SK-N-SH (cell line): ENCODE measurements around the gene ADGRL3. TPM values are rescaled to one million over a fixed set of nuclear protein-coding genes. Genes with fewer than 3 reads are reported as not detected.

Experiments
- CTCF ChIA-PET: fragments of 300-600, 350-600 bp; formaldehyde crosslinking; extraction: SDS; loops from one replicate; lab custom pipeline; 2021; lab: Yijun Ruan, JAX
- POLR2A ChIA-PET: fragments of 350-600 bp; sonication (Branson Sonifier 250); formaldehyde crosslinking; extraction: SDS; loops from one replicate; lab custom pipeline; 2020; ENCODE audit warnings: antibody characterized with exemption, inconsistent platforms; lab: Yijun Ruan, JAX
- DNase-seq: peaks from one replicate; pipeline ENCODE4 v3.0.0; 2012
- H2AFZ ChIP-seq: fragments of 200-600 bp; sonication (generic); 2 replicates; pipeline ENCODE4 v1.8.1; 2016; ENCODE audit warnings: antibody characterized with exemption, mild to moderate bottlenecking, low read depth
- H3F3A ChIP-seq: fragments of 200-600 bp; sonication (generic); replicated peaks from 2 replicates; pipeline ENCODE3; 2016; ENCODE audit warnings: antibody characterized with exemption, mild to moderate bottlenecking; ENCODE audit not compliant: insufficient read depth
- H3K27ac ChIP-seq, 2 experiments: fragments of 200-500 bp in 1 of 2; fragments of 200-600 bp in 1 of 2; sonication (Bioruptor generic) in 1 of 2; sonication (generic), shearing (Covaris generic) in 1 of 2; 2 replicates each; pipeline versions ENCODE4 v1.5.1 to v1.6.1; 2014 to 2016; ENCODE audit warnings: low read depth in 2 of 2, inconsistent platforms in 1 of 2, low read length in 1 of 2, mild to moderate bottlenecking in 1 of 2, mixed read lengths in 1 of 2
- H3K27me3 ChIP-seq: fragments of 200-600 bp; sonication (generic), shearing (Covaris generic); 2 replicates; pipeline ENCODE4 v1.6.1; 2016; ENCODE audit warnings: mixed run types; ENCODE audit not compliant: insufficient read depth
- H3K36me3 ChIP-seq, 2 experiments: fragments of 200-500 bp in 1 of 2; fragments of 200-600 bp in 1 of 2; sonication (Bioruptor generic) in 1 of 2; sonication (generic) in 1 of 2; replicated peaks in 1 of 2; 2 replicates each; pipeline versions ENCODE3 to v1.5.1; 2014 to 2016; ENCODE audit warnings: low read length in 1 of 2, mild to moderate bottlenecking in 1 of 2; ENCODE audit not compliant: insufficient read depth in 2 of 2, control insufficient read depth in 1 of 2
- H3K4me1 ChIP-seq, 2 experiments: fragments of 200-500 bp in 1 of 2; fragments of 200-600 bp in 1 of 2; sonication (Bioruptor generic) in 1 of 2; sonication (generic), shearing (Covaris generic) in 1 of 2; 2 replicates each; pipeline versions ENCODE4 v1.5.1 to v1.6.1; 2014 to 2016; ENCODE audit warnings: low read depth in 1 of 2, low read length in 1 of 2, mixed run types in 1 of 2; ENCODE audit not compliant: insufficient read depth in 2 of 2, control insufficient read depth in 1 of 2
- H3K4me2 ChIP-seq: fragments of 200-600 bp; sonication (generic), shearing (Covaris generic); 2 replicates; pipeline ENCODE4 v1.6.1; 2017; ENCODE audit warnings: mixed run types
- H3K4me3 ChIP-seq, 2 experiments: fragments of 200-500 bp in 1 of 2; fragments of 200-600 bp in 1 of 2; sonication (Bioruptor generic) in 1 of 2; sonication (generic), shearing (Covaris generic) in 1 of 2; 2 replicates each; pipeline versions ENCODE4 v1.5.1 to v1.8.1; 2014 to 2016; ENCODE audit warnings: low read depth in 2 of 2, inconsistent platforms in 1 of 2, low read length in 1 of 2, mild to moderate bottlenecking in 1 of 2, mixed read lengths in 1 of 2, moderate library complexity in 1 of 2
- H3K79me2 ChIP-seq: fragments of 200-600 bp; sonication (generic); 2 replicates; pipeline ENCODE4 v1.8.1; 2017; ENCODE audit warnings: mild to moderate bottlenecking; ENCODE audit not compliant: insufficient read depth
- H3K9ac ChIP-seq: fragments of 200-600 bp; sonication (generic); 2 replicates; pipeline ENCODE4 v1.6.1; 2017; ENCODE audit warnings: mixed run types
- H3K9me2 ChIP-seq: fragments of 200-600 bp; sonication (generic); 2 replicates; pipeline ENCODE4 v1.6.1; 2017; ENCODE audit warnings: mixed run types
- H3K9me3 ChIP-seq: fragments of 200-600 bp; sonication (generic); 2 replicates; pipeline ENCODE4 v1.6.1; 2017; ENCODE audit warnings: mixed run types, mild to moderate bottlenecking, moderate library complexity
- H4K20me1 ChIP-seq: fragments of 200-600 bp; sonication (generic); 2 replicates; pipeline ENCODE4 v1.6.1; 2017; ENCODE audit warnings: mild to moderate bottlenecking, mixed run types; ENCODE audit not compliant: insufficient read depth
- ELF1 ChIP-seq: IDR thresholded peaks from 2 replicates; pipeline ENCODE4 v1.4.0; 2012
- FOSL2 ChIP-seq: IDR thresholded peaks from 2 replicates; pipeline ENCODE4 v1.4.0; 2012; ENCODE audit warnings: low read depth, mild to moderate bottlenecking, moderate library complexity, borderline replicate concordance
- FOXJ3 ChIP-seq: sonication (generic); formaldehyde crosslinking; IDR thresholded peaks from 2 replicates; pipeline ENCODE4 v1.5.1; 2020; ENCODE audit warnings: mild to moderate bottlenecking, missing genetic modification reagents
- FOXM1 ChIP-seq: IDR thresholded peaks from 2 replicates; pipeline ENCODE4 v1.4.0; 2012; ENCODE audit warnings: low read depth, mild to moderate bottlenecking
- JUND ChIP-seq: IDR thresholded peaks from 2 replicates; pipeline ENCODE4 v1.4.0; 2012
- MAX ChIP-seq: IDR thresholded peaks from 2 replicates; pipeline ENCODE4 v1.4.0; 2012; ENCODE audit warnings: low read depth
- MEF2A ChIP-seq: IDR thresholded peaks from 2 replicates; pipeline ENCODE4 v1.4.0; 2012; ENCODE audit warnings: low read depth, borderline replicate concordance
- MXI1 ChIP-seq: IDR thresholded peaks from 2 replicates; pipeline ENCODE4 v1.6.1; 2012; ENCODE audit warnings: mild to moderate bottlenecking, low read depth, low read length, improper control_type of control experiment
- NFIC ChIP-seq: IDR thresholded peaks from 2 replicates; pipeline ENCODE4 v1.4.0; 2012; ENCODE audit warnings: borderline replicate concordance
- NRF1 ChIP-seq: IDR thresholded peaks from 2 replicates; pipeline ENCODE4 v1.6.1; 2012; ENCODE audit warnings: low read depth, mild to moderate bottlenecking, low read length
- POLR2AphosphoS5 ChIP-seq: IDR thresholded peaks from 2 replicates; pipeline ENCODE4 v1.6.1; 2012; ENCODE audit warnings: low read depth, low read length
- RAD21 ChIP-seq: IDR thresholded peaks from 2 replicates; pipeline ENCODE4 v1.6.1; 2012; ENCODE audit warnings: mild to moderate bottlenecking, low read length
- REST ChIP-seq: IDR thresholded peaks from 2 replicates; pipeline ENCODE4 v1.6.1; 2012; ENCODE audit warnings: mild to moderate bottlenecking, low read depth, low read length, moderate library complexity
- RXRA ChIP-seq: IDR thresholded peaks from 2 replicates; pipeline ENCODE4 v1.4.0; 2012; ENCODE audit warnings: low read depth, mild to moderate bottlenecking, borderline replicate concordance
- TEAD4 ChIP-seq: IDR thresholded peaks from 2 replicates; pipeline ENCODE4 v1.4.0; 2012; ENCODE audit warnings: mild to moderate bottlenecking, borderline replicate concordance; ENCODE audit not compliant: insufficient read depth
- WGBS: methylation state at CpG from one replicate; pipeline ENCODE4 v1.1.6; 2017; ENCODE audit warnings: low lambda C conversion rate; 5-methylcytosine and 5-hydroxymethylcytosine counted together
- polyA plus RNA-seq, 3 experiments: library from polyadenylated mRNA; depleted of rRNA; stranded (reverse); fragments of >200 nt; gene quantifications; 2 replicates each; pipeline ENCODE4 v1.2.3, GENCODE V29; 2012

Gene ADGRL3
- polyA plus RNA-seq, 1 of the 3 experiments (the other 2 are of a cell fraction): 0.03 TPM

GRCh38 chr4:61440321-61440720 is 240.2 kb downstream of the ADGRL3 start:
- H3K27me3 ChIP-seq: no peaks in the 10 kb centered on the region
- H3K9me3 ChIP-seq: no peaks in the 10 kb centered on the region
- H3K79me2 ChIP-seq: no peaks in the 10 kb centered on the region
- no peaks in the 10 kb centered on the region for H4K20me1 ChIP-seq
- ChIA-PET POLR2A (no interaction called here), CTCF (no interaction called here)
- no peak overlapping the region for H3K9ac ChIP-seq
- H3K9me2 ChIP-seq: no peaks in the 10 kb centered on the region
- H3K36me3 ChIP-seq: no peaks in the 10 kb centered on the region
- H3K4me2 ChIP-seq: no peak overlapping the region
- H3K4me1 ChIP-seq: no peaks in the 10 kb centered on the region
- WGBS: 57% methylated on average over 4 of the region's 4 CpGs
- H3K4me3 ChIP-seq: no peak overlapping the region
- H3F3A ChIP-seq: no peaks in the 10 kb centered on the region
- H3K27ac ChIP-seq: no peak overlapping the region
- DNase-seq: no peak
- no peak for TF ChIP-seq NFIC
- no peak for TF ChIP-seq ELF1
- TF ChIP-seq FOXM1: no peak
- H2AFZ ChIP-seq: no peak overlapping the region

DNA sequence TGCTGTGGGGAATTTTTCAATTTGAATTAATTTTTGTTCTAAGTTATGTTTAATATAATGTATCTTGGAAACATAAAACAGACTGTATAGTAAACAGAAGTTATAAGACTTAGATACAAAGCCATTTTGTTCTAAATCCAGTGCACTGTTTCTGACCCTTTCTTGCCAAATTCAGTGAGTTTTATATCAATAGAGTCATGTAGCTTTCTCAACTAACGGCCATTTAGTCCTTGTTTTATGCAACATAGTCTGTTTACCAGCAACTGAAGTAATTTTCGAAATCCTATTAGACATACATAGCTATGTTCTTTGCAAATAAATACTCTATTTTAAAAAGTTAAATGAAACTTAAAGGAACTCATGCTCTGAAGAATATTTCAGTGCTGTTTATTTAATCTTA is 242.8 kb downstream of the ADGRL3 start:
- no peaks in the 10 kb centered on the region for H3K36me3 ChIP-seq
- H4K20me1 ChIP-seq: no peaks in the 10 kb centered on the region
- no peak overlapping the region; the same call in 1 of the 2 replicates for H2AFZ ChIP-seq
- no peak for TF ChIP-seq REST
- no peak for TF ChIP-seq MEF2A
- TF ChIP-seq NRF1: no peak
- TF ChIP-seq FOXJ3 (CRISPR knock-in tag): no peak
- no peak for TF ChIP-seq MAX
- no peak for TF ChIP-seq POLR2AphosphoS5
- TF ChIP-seq JUND: no peak
- no peak for TF ChIP-seq MXI1
- TF ChIP-seq TEAD4: no peak
- TF ChIP-seq FOXM1: no peak
- no peak for TF ChIP-seq RXRA
- TF ChIP-seq RAD21: no peak
- TF ChIP-seq FOSL2: no peak
- no peaks in the 10 kb centered on the region for H3K9me3 ChIP-seq
- H3K27me3 ChIP-seq: no peaks in the 10 kb centered on the region
- no peak overlapping the region for H3K9ac ChIP-seq
- ChIA-PET POLR2A (no interaction called here), CTCF (no interaction called here)
- H3K4me1 ChIP-seq: no peaks in the 10 kb centered on the region
- no peak overlapping the region for H3K4me2 ChIP-seq
- no peak overlapping the region for H3K4me3 ChIP-seq
- H3K79me2 ChIP-seq: no peaks in the 10 kb centered on the region
- no peak for DNase-seq
- 34% methylated on average over 2 of the region's 2 CpGs for WGBS
- H3F3A ChIP-seq: no peaks in the 10 kb centered on the region
- H3K9me2 ChIP-seq: no peaks in the 10 kb centered on the region
- no peak overlapping the region for H3K27ac ChIP-seq
